H1 (cell line): ENCODE measurements around the gene TMEM51. TPM values are rescaled to one million over a fixed set of nuclear protein-coding genes. Genes with fewer than 3 reads are reported as not detected.

ENCODE experiments used
- CTCF ChIA-PET: fragments of 300-600 bp; sonication (Branson Sonifier 250); formaldehyde crosslinking; loops from one replicate; lab custom pipeline; 2021; ENCODE audit not compliant: partially characterized antibody; lab: Charles Lee
- POLR2A ChIA-PET: fragments of 300-600 bp; sonication (Branson Sonifier 250); formaldehyde crosslinking; loops from one replicate; lab custom pipeline; 2021; ENCODE audit warnings: inconsistent platforms; ENCODE audit not compliant: partially characterized antibody; lab: Charles Lee
- DNase-seq, 2 experiments: peaks; one replicate each; pipeline versions ENCODE4 v3.0.0 to v3.0.0-alpha.2; 2010 to 2022; ENCODE audit warnings: low spot score in 2 of 2, low read depth in 1 of 2, mixed read lengths in 1 of 2
- FAIRE-seq: peaks from 2 replicates; lab custom pipeline; 2011; peaks lifted over from hg19 to GRCh38; lab: Jason Lieb, UNC
- H2AFZ ChIP-seq: 2 replicates; pipeline ENCODE4 v1.8.1; 2012; ENCODE audit warnings: low read length, inconsistent platforms
- H2AK5ac ChIP-seq: 2 replicates; pipeline ENCODE4 v1.6.1; 2013; ENCODE audit warnings: low read depth, low read length
- H2BK120ac ChIP-seq: replicated peaks from 2 replicates; pipeline ENCODE3; 2013; ENCODE audit warnings: low read depth, low read length, inconsistent platforms
- H2BK12ac ChIP-seq: 2 replicates; pipeline ENCODE4 v1.6.1; 2013; ENCODE audit warnings: low read depth, low read length
- H2BK15ac ChIP-seq: 2 replicates; pipeline ENCODE4 v1.6.1; 2013; ENCODE audit warnings: low read length
- H2BK20ac ChIP-seq: 2 replicates; pipeline ENCODE4 v1.6.1; 2013; ENCODE audit warnings: low read length
- H2BK5ac ChIP-seq: 2 replicates; pipeline ENCODE4 v1.6.1; 2013; ENCODE audit warnings: low read depth, low read length
- H3K14ac ChIP-seq: 2 replicates; pipeline ENCODE4 v1.6.1; 2013; ENCODE audit warnings: inconsistent platforms; ENCODE audit not compliant: insufficient read length
- H3K18ac ChIP-seq: 2 replicates; pipeline ENCODE4 v1.6.1; 2013; ENCODE audit warnings: low read length; ENCODE audit errors: extremely low read depth
- H3K23ac ChIP-seq: 2 replicates; pipeline ENCODE4 v1.6.1; 2013; ENCODE audit warnings: inconsistent platforms; ENCODE audit not compliant: insufficient read length
- H3K23me2 ChIP-seq: 2 replicates; pipeline ENCODE4 v1.6.1; 2013; ENCODE audit warnings: low read depth, low read length
- H3K27ac ChIP-seq: 2 replicates; pipeline ENCODE4 v1.6.1; 2011; ENCODE audit warnings: low read depth, low read length, inconsistent platforms
- H3K27me3 ChIP-seq, 4 experiments: replicated peaks in 1 of 4; 1 replicate in 1 of 4; 2 replicates in 3 of 4; pipeline versions ENCODE4 v1.6.1 to v1.8.1; 2011 to 2013; ENCODE audit warnings: low read length in 3 of 4, mild to moderate bottlenecking in 3 of 4, inconsistent platforms in 2 of 4, mixed read lengths in 2 of 4, moderate library complexity in 1 of 4; ENCODE audit not compliant: control insufficient read depth in 3 of 4, insufficient read depth in 3 of 4; ENCODE audit errors: extremely low read depth in 1 of 4
- H3K36me3 ChIP-seq, 4 experiments: 2 replicates each; pipeline versions ENCODE4 v1.6.1 to v1.8.1; 2011 to 2013; ENCODE audit warnings: mild to moderate bottlenecking in 4 of 4, low read length in 3 of 4, moderate library complexity in 2 of 4, control low read depth in 1 of 4, inconsistent platforms in 1 of 4; ENCODE audit not compliant: insufficient read depth in 4 of 4, control insufficient read depth in 2 of 4
- H3K4ac ChIP-seq: replicated peaks from 2 replicates; pipeline ENCODE3; 2013; ENCODE audit warnings: low read length, low read depth, mixed read lengths, inconsistent platforms; ENCODE audit not compliant: insufficient read length
- H3K4me1 ChIP-seq, 4 experiments: replicated peaks in 1 of 4; 1 replicate in 1 of 4; 2 replicates in 3 of 4; pipeline versions ENCODE4 v1.6.1 to v1.8.1; 2011 to 2013; ENCODE audit warnings: low read length in 3 of 4, inconsistent platforms in 2 of 4, mixed read lengths in 1 of 4; ENCODE audit not compliant: insufficient read depth in 4 of 4, control insufficient read depth in 3 of 4
- H3K4me2 ChIP-seq, 2 experiments: 2 replicates each; pipeline versions ENCODE4 v1.6.1 to v1.8.1; 2011 to 2013; ENCODE audit warnings: low read depth in 2 of 2, low read length in 2 of 2, control low read depth in 1 of 2, inconsistent platforms in 1 of 2, mild to moderate bottlenecking in 1 of 2; ENCODE audit not compliant: insufficient read depth in 1 of 2
- H3K4me3 ChIP-seq, 4 experiments: fragments of 200-600, 300-600 bp in 1 of 4; sonication (generic), shearing (Covaris generic), sonication (Bioruptor Twin) in 1 of 4; 2 replicates each; pipeline versions ENCODE4 v1.5.1 to v1.8.1; 2011 to 2016; ENCODE audit warnings: low read length in 4 of 4, low read depth in 3 of 4, control low read depth in 2 of 4, inconsistent platforms in 2 of 4, mild to moderate bottlenecking in 2 of 4, mixed read lengths in 1 of 4, moderate library complexity in 1 of 4; ENCODE audit not compliant: insufficient read depth in 2 of 4; ENCODE audit errors: extremely low read depth in 1 of 4
- H3K56ac ChIP-seq: replicated peaks from 2 replicates; pipeline ENCODE3; 2013; ENCODE audit warnings: low read depth, mild to moderate bottlenecking, mixed read lengths, low read length, inconsistent platforms; ENCODE audit not compliant: insufficient read length
- H3K79me1 ChIP-seq: 2 replicates; pipeline ENCODE4 v1.6.1; 2013; ENCODE audit warnings: low read depth, low read length, control low read depth
- H3K79me2 ChIP-seq, 2 experiments: 2 replicates each; pipeline versions ENCODE4 v1.6.1 to v1.8.1; 2012 to 2013; ENCODE audit warnings: low read length in 2 of 2, mild to moderate bottlenecking in 2 of 2, inconsistent platforms in 1 of 2; ENCODE audit not compliant: insufficient read depth in 2 of 2, control insufficient read depth in 1 of 2
- H3K9ac ChIP-seq, 4 experiments: replicated peaks in 1 of 4; 1 replicate in 1 of 4; 2 replicates in 3 of 4; pipeline versions ENCODE4 v1.6.1 to v1.8.1; 2011 to 2013; ENCODE audit warnings: low read depth in 3 of 4, low read length in 3 of 4, control low read depth in 2 of 4, mild to moderate bottlenecking in 2 of 4, moderate library complexity in 2 of 4, inconsistent platforms in 1 of 4; ENCODE audit errors: extremely low read depth in 1 of 4
- H3K9me3 ChIP-seq, 2 experiments: 2 replicates each; pipeline versions ENCODE4 v1.6.1 to v1.8.1; 2012 to 2013; ENCODE audit warnings: mild to moderate bottlenecking in 2 of 2, moderate library complexity in 2 of 2, control low read depth in 1 of 2, inconsistent platforms in 1 of 2, low read depth in 1 of 2, low read length in 1 of 2, mixed read lengths in 1 of 2; ENCODE audit not compliant: insufficient read depth in 2 of 2
- H4K20me1 ChIP-seq, 2 experiments: replicated peaks in 1 of 2; 2 replicates each; pipeline versions ENCODE3 to v1.8.1; 2011 to 2013; ENCODE audit warnings: inconsistent platforms in 2 of 2, low read length in 2 of 2, mild to moderate bottlenecking in 1 of 2; ENCODE audit not compliant: insufficient read depth in 2 of 2, control insufficient read depth in 1 of 2
- H4K5ac ChIP-seq: 2 replicates; pipeline ENCODE4 v1.6.1; 2013; ENCODE audit warnings: low read length, low read depth, mixed read lengths, inconsistent platforms; ENCODE audit not compliant: insufficient read length
- H4K8ac ChIP-seq: 2 replicates; pipeline ENCODE4 v1.8.0; 2013; ENCODE audit warnings: mild to moderate bottlenecking, moderate library complexity, low read length, inconsistent platforms; ENCODE audit not compliant: insufficient read depth; ENCODE audit errors: extremely low read depth
- H4K91ac ChIP-seq: replicated peaks from 2 replicates; pipeline ENCODE3; 2013; ENCODE audit warnings: low read length, mixed read lengths, inconsistent platforms; ENCODE audit not compliant: insufficient read length
- BRCA1 ChIP-seq: IDR thresholded peaks from 2 replicates; pipeline ENCODE4 v1.6.1; 2012; ENCODE audit warnings: low read depth, low read length, improper control_type of control experiment
- E2F6 ChIP-seq: IDR thresholded peaks from 2 replicates; pipeline ENCODE4 v1.6.1; 2012; ENCODE audit warnings: inconsistent platforms
- EZH2 ChIP-seq: fragments of 200-600 bp; sonication (generic); IDR thresholded peaks from 2 replicates; pipeline ENCODE4 v1.7.1; 2012; ENCODE audit warnings: low read depth, mild to moderate bottlenecking, moderate library complexity, low read length, inconsistent platforms; ENCODE audit not compliant: severe bottlenecking
- RBBP5 ChIP-seq: IDR thresholded peaks from 2 replicates; pipeline ENCODE4 v1.7.1; 2012; ENCODE audit warnings: low read depth, mild to moderate bottlenecking, inconsistent platforms, low read length, moderate library complexity, borderline replicate concordance
- SP4 ChIP-seq: IDR thresholded peaks from 2 replicates; pipeline ENCODE4 v1.6.1; 2012; ENCODE audit warnings: low read length, inconsistent platforms
- TAF7 ChIP-seq: optimal IDR thresholded peaks from 2 replicates; pipeline ENCODE3; 2011; ENCODE audit warnings: low read depth, mild to moderate bottlenecking, inconsistent platforms, low read length, moderate library complexity, borderline replicate concordance
- WGBS, 2 experiments: shearing (Covaris generic) in 1 of 2; methylation state at CpG; one replicate each; pipeline versions ENCODE4 v1.1.6 to v1.1.7; 2013 to 2015; ENCODE audit warnings: low lambda C conversion rate in 2 of 2, mixed read lengths in 2 of 2, inconsistent platforms in 1 of 2, low coverage in 1 of 2, missing lambda C conversion rate in 1 of 2; ENCODE audit not compliant: insufficient replicate concordance in 2 of 2, insufficient coverage in 1 of 2, insufficient read length in 1 of 2; ENCODE audit errors: extremely low coverage in 1 of 2, missing lambda C conversion rate in 1 of 2; 5-methylcytosine and 5-hydroxymethylcytosine counted together
- polyA plus RNA-seq, 7 experiments: library from polyadenylated mRNA; depleted of rRNA in 3 of 7; stranded (reverse) in 5 of 7; unstranded in 2 of 7; fragments of >200 nt in 5 of 7; fragments of 200-250 nt in 2 of 7; gene quantifications; 1 replicate in 5 of 7; 2 replicates in 1 of 7; 4 replicates in 1 of 7; pipeline versions ENCODE4 v1.2.1 to v1.2.3, GENCODE V29; 2011 to 2013; ENCODE audit warnings: missing spikeins in 2 of 7, mixed read lengths in 2 of 7
- total RNA-seq: library from RNA; stranded (reverse); fragmentation: NEBNext Ultra II Directional; extraction: Animal tissue kit (Norgen Biotek cat#: 25700); gene quantifications from 2 replicates; pipeline ENCODE4 v1.2.1, GENCODE V29; 2021

TMEM51 gene
- total and polyA plus RNA-seq, 2 of the 8 experiments (the other 6 are each of a cell fraction or from before 2014, with no cell fraction given) = 9.9 to 10.7 TPM

- no peak for TF ChIP-seq RBBP5
- no peak for TF ChIP-seq E2F6
- TF ChIP-seq TAF7 = no peak
- no peak for TF ChIP-seq SP4
- no peak for TF ChIP-seq BRCA1
- no peak for TF ChIP-seq EZH2
- TF ChIP-seq, all 59 proteins: peak for 0
- no peak overlapping the region for H3K9ac ChIP-seq
- H3K9me3 ChIP-seq = no peaks in the 10 kb centered on the region
- H3K4ac ChIP-seq = no peak overlapping the region
- no peak overlapping the region for H3K23ac ChIP-seq
- H2AFZ ChIP-seq = no peak overlapping the region
- H3K56ac ChIP-seq = no peak overlapping the region
- H4K20me1 ChIP-seq = peaks cover 11% of the 10 kb centered on the region in 2 experiments
- no peak overlapping the region for H2BK20ac ChIP-seq
- no peaks in the 10 kb centered on the region; the same call in 1 of the 2 replicates for H3K79me1 ChIP-seq
- peaks cover 0 to 23% (median 10%) of the 10 kb centered on the region in 4 experiments; a peak in 6 of 7 replicates for H3K27me3 ChIP-seq
- CTCF ChIA-PET = interaction anchor here (0.6 to 6.6 kb wide), 28 partner anchors 9 to 400 kb away, joined by 3 to 83 read pairs (median 6); partner anchors contain the start of gene FHAD1
- H3K18ac ChIP-seq = no peak overlapping the region
- POLR2A ChIA-PET = interaction anchor here (0.8 to 1.2 kb wide), 2 partner anchors 94 to 122 kb away, joined by 3 read pairs; no protein-coding TSS in a partner anchor
- peaks cover 14% of the 10 kb centered on the region; the same call in 1 of the 2 replicates for H3K23me2 ChIP-seq
- H2BK15ac ChIP-seq = peak overlapping the region; percentile 77; the same call in 1 of the 2 replicates
- peaks cover 0 to 9% (median 4%) of the 10 kb centered on the region in 4 experiments; a peak in 5 of 7 replicates for H3K4me1 ChIP-seq
- H2BK120ac ChIP-seq = no peak overlapping the region
- no peak overlapping the region for H4K91ac ChIP-seq
- DNase-seq (no peak), FAIRE-seq (no peak)
- H3K4me2 ChIP-seq = no peak overlapping the region; a peak in 1 of 4 replicates
- no peaks in the 10 kb centered on the region for H3K36me3 ChIP-seq
- H2BK12ac ChIP-seq = no peak overlapping the region
- H3K79me2 ChIP-seq = peaks cover 0 to 6% of the 10 kb centered on the region in 2 experiments; a peak in 2 of 4 replicates
- H3K27ac ChIP-seq = no peak overlapping the region
- no peak overlapping the region for H2BK5ac ChIP-seq
- WGBS, 2 experiments = 77% methylated on average over 5 of the region's 5 CpGs; no CpG with 5 or more reads in 1 of the 2 experiments
- H3K4me3 ChIP-seq = no peak overlapping the region
- H3K14ac ChIP-seq = no peak overlapping the region
- H4K8ac ChIP-seq = no peak overlapping the region
- H4K5ac ChIP-seq = no peak overlapping the region
- no peak overlapping the region for H2AK5ac ChIP-seq
These were observed 2.2 kb upstream of the TMEM51 start for GRCh38 chr1:15151377-15151806.
